ENCODE data around the gene ZCCHC7. TPM values are rescaled to one million over a fixed set of nuclear protein-coding genes. Genes with fewer than 3 reads are reported as not detected.

ZCCHC7 gene
- total RNA-seq, 2 experiments from 2014 or later, result 76.4 to 108 TPM

- H3K4me2 ChIP-seq (ENCODE audit: low read length), result no peak overlapping the region
- POLR2A ChIA-PET, result no interaction called here
- no peak for TF ChIP-seq EZH2phosphoT487 (IDR thresholded peaks at IDR 0.05; ENCODE audit: borderline replicate concordance, low read depth, low read length)
- no peak for TF ChIP-seq CTCF (conservative IDR thresholded peaks at IDR 0.05; ENCODE audit: low read length)
Observed at GRCh38 chr9:37362430-37362829, 242.1 kb downstream of the ZCCHC7 start.

GRCh38 chr9:37363124-37363523 is 242.8 kb downstream of the ZCCHC7 start:
- no peaks in the 10 kb centered on the region for H3K9me2 ChIP-seq (ENCODE audit: insufficient read depth, low read length)
- no peaks in the 10 kb centered on the region for H3K9me3 ChIP-seq (ENCODE audit: low read length)
- H3K79me2 ChIP-seq (ENCODE audit: insufficient read depth, low read depth, low read length), result no peaks in the 10 kb centered on the region
- CTCF ChIA-PET (ENCODE audit: unreplicated experiment), result no interaction called here
- DNase-seq (ENCODE audit: low spot score), result peak; percentile 21
- POLR2A ChIA-PET, result interaction anchor here (1.2 to 2.5 kb wide), 3 partner anchors 9 to 25 kb away, joined by 3 to 12 read pairs (median 3); no protein-coding TSS in a partner anchor
- H3K4me3 ChIP-seq (ENCODE audit: low read depth, low read length, poor library complexity, severe bottlenecking), result no peak overlapping the region
- TF ChIP-seq CTCF (conservative IDR thresholded peaks at IDR 0.05; ENCODE audit: low read length) (no peak), EZH2phosphoT487 (IDR thresholded peaks at IDR 0.05; ENCODE audit: borderline replicate concordance, low read depth, low read length) (no peak)
- BruUV-seq (replicated peaks), result no TSS peak
- no peak overlapping the region for H3K4me2 ChIP-seq (ENCODE audit: low read length)
- peaks cover 45% of the 10 kb centered on the region for H3K36me3 ChIP-seq (ENCODE audit: insufficient read depth, low read length)
- H4K20me1 ChIP-seq (ENCODE audit: insufficient read depth, low read length), result no peaks in the 10 kb centered on the region
- peaks cover 62% of the 10 kb centered on the region for H3K4me1 ChIP-seq (ENCODE audit: insufficient read depth, low read length, poor library complexity, severe bottlenecking)
- intact Hi-C loops (cut with micrococcal nuclease; ENCODE audit: unreplicated experiment), result loop anchor here (10.0 kb wide), 1 partner anchor 488 kb away; no protein-coding TSS in a partner anchor
- peak overlapping the region; percentile 1 for H3K27ac ChIP-seq (ENCODE audit: low read depth, low read length, poor library complexity, severe bottlenecking)
- H2AFZ ChIP-seq (ENCODE audit: low read length), result no peak overlapping the region

More at GRCh38 chr9:37362430-37362829, 242.1 kb downstream of the ZCCHC7 start:
- no TSS peak for BruUV-seq (replicated peaks)
- Histone ChIP-seq H3K9me2 (ENCODE audit: insufficient read depth, low read length) (no peaks in the 10 kb centered on the region), H3K79me2 (ENCODE audit: insufficient read depth, low read depth, low read length) (no peaks in the 10 kb centered on the region), H3K36me3 (ENCODE audit: insufficient read depth, low read length) (peaks cover 47% of the 10 kb centered on the region), H2AFZ (ENCODE audit: low read length) (no peak overlapping the region), H3K4me3 (ENCODE audit: low read depth, low read length, poor library complexity, severe bottlenecking) (no peak overlapping the region), H3K9me3 (ENCODE audit: low read length) (no peaks in the 10 kb centered on the region), H4K20me1 (ENCODE audit: insufficient read depth, low read length) (no peaks in the 10 kb centered on the region), H3K4me1 (ENCODE audit: insufficient read depth, low read length, poor library complexity, severe bottlenecking) (peaks cover 59% of the 10 kb centered on the region), H3K27ac (ENCODE audit: low read depth, low read length, poor library complexity, severe bottlenecking) (no peak overlapping the region)
- no peak for DNase-seq (ENCODE audit: low spot score)
- CTCF ChIA-PET (ENCODE audit: unreplicated experiment), result no interaction called here
- intact Hi-C loops (cut with micrococcal nuclease; ENCODE audit: unreplicated experiment), result loop anchor here (10.0 kb wide), 1 partner anchor 488 kb away; no protein-coding TSS in a partner anchor

GRCh38 chr9:37364136-37364535 is 243.8 kb downstream of the ZCCHC7 start:
- H4K20me1 ChIP-seq (ENCODE audit: insufficient read depth, low read length), result no peaks in the 10 kb centered on the region
- H3K4me2 ChIP-seq (ENCODE audit: low read length), result peak overlapping the region; percentile 10; the same call in 1 of the 2 replicates
- TF ChIP-seq EZH2phosphoT487 (IDR thresholded peaks at IDR 0.05; ENCODE audit: borderline replicate concordance, low read depth, low read length) (no peak), CTCF (conservative IDR thresholded peaks at IDR 0.05; ENCODE audit: low read length) (no peak)
- H3K27ac ChIP-seq (ENCODE audit: low read depth, low read length, poor library complexity, severe bottlenecking), result no peak overlapping the region
- BruUV-seq (replicated peaks), result no TSS peak
- no peaks in the 10 kb centered on the region for H3K9me3 ChIP-seq (ENCODE audit: low read length)
- no peaks in the 10 kb centered on the region for H3K9me2 ChIP-seq (ENCODE audit: insufficient read depth, low read length)
- CTCF ChIA-PET (ENCODE audit: unreplicated experiment), result interaction anchor here (0.5 to 1.4 kb wide), 3 partner anchors 10 to 336 kb away, joined by 3 to 5 read pairs (median 4); no protein-coding TSS in a partner anchor
- peaks cover 35% of the 10 kb centered on the region for H3K36me3 ChIP-seq (ENCODE audit: insufficient read depth, low read length)
- H2AFZ ChIP-seq (ENCODE audit: low read length), result no peak overlapping the region
- intact Hi-C loops (cut with micrococcal nuclease; ENCODE audit: unreplicated experiment), result loop anchor here (10.0 kb wide), 1 partner anchor 489 kb away; no protein-coding TSS in a partner anchor
- H3K79me2 ChIP-seq (ENCODE audit: insufficient read depth, low read depth, low read length), result no peaks in the 10 kb centered on the region; the same call in 1 of the 2 replicates
- POLR2A ChIA-PET, result interaction anchor here (0.7 to 2.5 kb wide), 4 partner anchors 9 to 67 kb away, joined by 3 to 12 read pairs (median 4); no protein-coding TSS in a partner anchor
- no peak overlapping the region for H3K4me3 ChIP-seq (ENCODE audit: low read depth, low read length, poor library complexity, severe bottlenecking)
- peaks cover 64% of the 10 kb centered on the region for H3K4me1 ChIP-seq (ENCODE audit: insufficient read depth, low read length, poor library complexity, severe bottlenecking)
- no peak for DNase-seq (ENCODE audit: low spot score)

Measured in OCI-LY7 (cell line).